HG03159 (cell line): ENCODE measurements around the gene ZNF688.
A peak's percentile ranks its signal among the peaks of the same experiment; 100 is the strongest.
"Not testable (repeated sequence)": the region's sequence is repeated elsewhere in the genome, so short reads cannot be mapped to it uniquely, and the experiment has no call there.

Experiments
- ATAC-seq: cut with Tn5 transposase; IDR thresholded peaks from one replicate; pipeline ENCODE4 v1.9.1; 2021; ENCODE audit warnings: mild to moderate bottlenecking, moderate library complexity; ENCODE audit not compliant: unreplicated experiment

Gene ZNF688

GRCh38 chr16:30535106-30535776 is 36.3 kb downstream of the ZNF688 start:
- no peak for ATAC-seq

- ATAC-seq, result peak; percentile 64
These were observed 37.0 kb downstream of the ZNF688 start, which contains the start of gene ZNF747 for GRCh38 chr16:30534368-30535105. ZNF747 (minus strand) TSS chr16:30534858; CDS start chr16:30534679, 179 bp downstream.

GRCh38 chr16:30533748-30534367 is 37.7 kb downstream of the ZNF688 start:
- ATAC-seq, result peak; percentile 23

- ATAC-seq, result no peak
These were observed 38.4 kb downstream of the ZNF688 start for GRCh38 chr16:30533146-30533522.

- no peak for ATAC-seq
These were observed 39.0 kb downstream of the ZNF688 start for GRCh38 chr16:30532285-30533145.

- ATAC-seq, result no peak
These were observed 41.1 kb downstream of the ZNF688 start for GRCh38 chr16:30530163-30531037.

GRCh38 chr16:30528799-30529457 is 42.6 kb downstream of the ZNF688 start:
- ATAC-seq, result no peak

- no peak for ATAC-seq
These were observed 43.8 kb downstream of the ZNF688 start for GRCh38 chr16:30527635-30528178.

- ATAC-seq, result peak; percentile 74
These were observed 44.5 kb downstream of the ZNF688 start for GRCh38 chr16:30526823-30527634.

GRCh38 chr16:30526137-30526822 is 45.2 kb downstream of the ZNF688 start, which contains the start of gene ZNF768:
ZNF768 (minus strand) TSS chr16:30526566; CDS start chr16:30526413, 153 bp downstream.
- ATAC-seq, result peak; percentile 19

GRCh38 chr16:30525844-30526136 is 45.7 kb downstream of the ZNF688 start:
- no peak for ATAC-seq

- no peak for ATAC-seq
These were observed 46.6 kb downstream of the ZNF688 start for GRCh38 chr16:30524575-30525568.

- no peak for ATAC-seq
These were observed 47.5 kb downstream of the ZNF688 start for GRCh38 chr16:30523768-30524574.

GRCh38 chr16:30522702-30523463 is 48.6 kb downstream of the ZNF688 start:
- ATAC-seq, result not testable (repeated sequence)
